Subcutaneous abdominal adipose tissue (tissue), 5 donors: ENCODE measurements around the gene PRDM7.

Source experiments
- H3K27ac ChIP-seq: one replicate; pipeline ENCODE4 v1.7.0; 2013; ENCODE audit warnings: low read depth, mild to moderate bottlenecking, inconsistent platforms, low read length, moderate library complexity
- H3K27me3 ChIP-seq, 5 donors: one replicate each; pipeline ENCODE4 v1.7.0; 2013; ENCODE audit warnings: low read length in 5 of 5, inconsistent platforms in 1 of 5; ENCODE audit not compliant: control insufficient read depth in 5 of 5, insufficient read depth in 4 of 5
- H3K36me3 ChIP-seq, 5 donors: one replicate each; pipeline ENCODE4 v1.7.0; 2013; ENCODE audit warnings: low read length in 5 of 5; ENCODE audit not compliant: control insufficient read depth in 5 of 5, insufficient read depth in 5 of 5
- H3K4me1 ChIP-seq, 5 donors: one replicate each; pipeline ENCODE4 v1.7.0; 2013; ENCODE audit warnings: low read length in 5 of 5, mild to moderate bottlenecking in 3 of 5, moderate library complexity in 1 of 5; ENCODE audit not compliant: control insufficient read depth in 5 of 5, insufficient read depth in 5 of 5
- H3K4me3 ChIP-seq, 5 donors: one replicate each; pipeline ENCODE4 v1.7.0; 2013; ENCODE audit warnings: low read length in 5 of 5, low read depth in 1 of 5
- H3K9ac ChIP-seq, 5 donors: one replicate each; pipeline ENCODE4 v1.7.0; 2013; ENCODE audit warnings: low read length in 5 of 5, mild to moderate bottlenecking in 4 of 5, moderate library complexity in 3 of 5
- H3K9me3 ChIP-seq, 5 donors: one replicate each; pipeline ENCODE4 v1.7.0; 2013; ENCODE audit warnings: low read length in 5 of 5; ENCODE audit not compliant: control insufficient read depth in 5 of 5
- donor health status: healthy.
- donor health status: healthy.
- donor health status: healthy.
- donor health status: healthy.
- donor health status: healthy.

Gene PRDM7

DNA sequence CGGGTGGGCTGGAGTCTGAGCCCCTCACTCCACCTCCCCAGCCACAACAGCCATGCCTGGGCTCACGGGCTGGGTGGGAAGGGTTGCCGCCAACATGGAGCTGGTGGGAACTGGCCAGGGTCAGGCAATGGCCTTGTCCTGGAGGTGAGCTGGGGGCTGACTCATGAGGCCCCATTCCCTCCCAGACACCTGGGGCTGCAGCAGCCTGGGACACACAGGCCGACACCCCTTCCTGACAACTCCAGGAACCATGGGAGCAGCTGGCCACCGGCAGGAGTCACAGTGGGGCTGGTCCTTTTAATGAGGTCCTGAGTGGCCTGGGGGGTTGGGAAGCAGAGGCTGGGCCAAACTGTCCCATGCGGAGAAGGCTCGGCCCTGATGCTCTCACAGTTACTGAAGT lies 70.1 kb downstream of the PRDM7 start:
- no peak overlapping the region for H3K9ac ChIP-seq
- H3K4me1 ChIP-seq: peaks cover 0 to 2% (median 0%) of the 10 kb centered on the region in 5 donors
- no peaks in the 10 kb centered on the region for H3K36me3 ChIP-seq

More for the DNA sequence above, 70.1 kb downstream of the PRDM7 start:
- H3K27ac ChIP-seq: no peak overlapping the region
- peaks cover 0 to 1% (median 0%) of the 10 kb centered on the region in 5 donors for H3K27me3 ChIP-seq
- no peaks in the 10 kb centered on the region for H3K9me3 ChIP-seq
- H3K4me3 ChIP-seq: no peak overlapping the region
